DMS53 treated with DMSO at 0.1 percent for 48 hours (cell line): Measurements from ENCODE around the gene NSL1.
"Not testable (repeated sequence)": the region's sequence is repeated elsewhere in the genome, so short reads cannot be mapped to it uniquely, and the experiment has no call there.

Experiments
- DNase-seq: peaks from one replicate; lab custom pipeline; 2025; ENCODE audit not compliant: unreplicated experiment; lab: John Stamatoyannopoulos, UW

Gene NSL1

GRCh38 chr1:212752252-212752933 is 39.2 kb downstream of the NSL1 start:
- no peak for DNase-seq

DNA sequence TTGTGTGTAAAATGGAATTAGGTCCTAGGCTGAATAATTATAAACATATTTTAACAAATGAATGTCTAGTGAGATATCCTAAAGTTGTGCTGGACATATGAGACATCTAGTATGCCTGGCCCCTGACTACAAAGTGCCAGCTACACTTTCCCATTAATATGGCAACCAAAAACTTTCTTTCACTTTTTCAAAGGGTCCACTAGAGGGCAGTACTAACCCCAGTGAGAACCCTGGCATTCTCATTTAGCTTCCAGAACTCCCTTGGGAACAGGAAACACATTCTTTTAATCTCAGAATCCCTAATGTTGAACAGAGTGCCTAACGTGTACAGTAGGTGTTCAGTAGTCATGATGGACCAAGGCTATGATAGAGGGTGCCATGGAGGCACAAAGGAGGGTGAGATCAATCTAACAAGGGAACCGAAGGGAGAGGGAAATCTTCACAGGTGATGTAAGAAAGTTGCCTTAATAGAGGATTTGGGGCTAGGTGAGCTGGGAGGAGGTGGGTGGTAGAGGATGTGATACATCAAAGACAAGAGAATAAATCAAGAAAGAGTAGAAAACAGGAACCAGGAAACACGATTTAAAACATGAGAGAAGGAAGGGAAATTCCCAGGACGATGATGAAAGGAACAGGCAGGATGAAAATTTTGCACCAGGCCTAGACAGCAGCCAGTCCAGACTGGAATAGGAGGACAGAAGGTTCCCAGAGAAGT is 41.6 kb downstream of the NSL1 start:
- DNase-seq: peak; percentile 73

DNA sequence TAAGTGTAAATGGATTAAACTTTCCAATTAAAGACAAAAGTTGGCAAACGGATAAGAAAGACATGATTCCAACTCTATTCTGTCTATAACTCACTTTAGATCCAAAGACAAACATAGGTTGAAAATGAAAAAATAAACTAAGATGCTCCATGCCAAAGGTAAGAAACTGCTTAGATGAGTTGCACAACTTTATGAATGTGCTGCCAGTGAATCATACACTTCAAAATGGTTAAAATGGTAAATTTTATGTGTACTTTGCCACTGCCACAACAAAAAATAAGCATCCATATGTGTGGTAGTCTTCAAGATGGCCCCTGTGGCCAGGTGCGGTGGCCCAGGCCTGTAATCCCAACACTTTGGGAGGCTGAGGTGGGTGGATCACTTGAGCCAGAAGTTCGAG is 45.0 kb downstream of the NSL1 start:
- no peak for DNase-seq

DNA sequence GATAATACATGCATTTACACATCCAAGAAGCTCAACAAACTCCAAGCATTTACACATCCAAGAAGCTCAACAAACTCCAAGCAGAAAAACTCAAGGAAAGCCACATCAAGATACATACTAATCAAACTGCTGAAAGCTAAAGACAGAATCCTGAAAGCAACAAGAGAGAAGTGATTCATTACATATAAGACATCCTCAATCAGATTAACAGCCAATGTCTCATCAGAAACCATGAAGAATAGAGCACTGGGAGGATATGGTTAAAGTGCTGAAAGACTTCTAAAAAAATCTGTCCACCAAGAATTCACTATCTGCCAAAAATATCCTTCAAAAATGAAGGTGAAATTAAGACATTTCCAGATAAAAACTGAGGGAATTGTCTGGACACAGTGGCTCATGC is 46.3 kb downstream of the NSL1 start:
- DNase-seq: no peak

GRCh38 chr1:212743901-212744475 is 47.6 kb downstream of the NSL1 start:
- no peak for DNase-seq

GRCh38 chr1:212738330-212738729 is 53.2 kb downstream of the NSL1 start:
- DNase-seq: no peak

- no peak for DNase-seq
Observed at GRCh38 chr1:212737559-212737958, 54.0 kb downstream of the NSL1 start.

GRCh38 chr1:212733109-212733508 is 58.5 kb downstream of the NSL1 start:
- no peak for DNase-seq

DNA sequence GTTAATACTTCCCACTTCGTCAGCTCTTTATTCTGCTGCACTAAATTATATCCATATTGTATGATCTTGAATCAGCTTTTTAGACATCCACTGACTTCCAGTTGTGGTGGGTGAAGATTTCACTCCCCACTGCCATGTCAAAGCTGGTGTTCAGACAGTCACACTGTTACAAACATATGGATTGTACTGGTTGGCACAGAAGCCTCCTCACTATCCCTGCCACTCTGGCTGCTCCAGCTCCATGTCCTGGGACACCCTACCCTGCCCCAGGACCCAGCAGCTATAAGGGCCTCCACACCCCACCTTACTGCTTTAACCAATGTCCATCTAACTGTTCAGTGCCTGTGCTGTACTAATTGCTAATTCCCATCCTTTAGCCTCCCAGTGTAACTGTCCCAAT is 59.9 kb downstream of the NSL1 start:
- DNase-seq: no peak

DNA sequence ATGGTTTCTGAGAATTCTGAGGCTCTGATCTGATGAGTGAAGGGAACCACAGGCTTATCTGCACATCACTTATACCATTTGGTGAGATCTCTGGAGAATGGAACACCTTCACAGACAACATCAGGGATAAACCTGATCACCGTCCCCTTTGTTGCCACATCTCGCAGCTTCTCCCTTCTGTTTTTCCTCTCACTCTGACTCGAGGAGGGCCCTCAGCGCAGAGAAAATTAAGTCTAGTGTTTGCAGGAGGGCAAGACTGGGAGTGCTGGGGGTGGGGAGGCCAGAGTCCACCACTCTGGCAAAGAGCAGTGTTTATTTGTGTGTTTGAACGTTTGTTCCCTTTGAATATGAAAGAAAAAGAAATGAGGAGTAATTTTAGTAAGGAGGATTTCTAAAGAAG is 63.0 kb downstream of the NSL1 start:
- DNase-seq: no peak

DNA sequence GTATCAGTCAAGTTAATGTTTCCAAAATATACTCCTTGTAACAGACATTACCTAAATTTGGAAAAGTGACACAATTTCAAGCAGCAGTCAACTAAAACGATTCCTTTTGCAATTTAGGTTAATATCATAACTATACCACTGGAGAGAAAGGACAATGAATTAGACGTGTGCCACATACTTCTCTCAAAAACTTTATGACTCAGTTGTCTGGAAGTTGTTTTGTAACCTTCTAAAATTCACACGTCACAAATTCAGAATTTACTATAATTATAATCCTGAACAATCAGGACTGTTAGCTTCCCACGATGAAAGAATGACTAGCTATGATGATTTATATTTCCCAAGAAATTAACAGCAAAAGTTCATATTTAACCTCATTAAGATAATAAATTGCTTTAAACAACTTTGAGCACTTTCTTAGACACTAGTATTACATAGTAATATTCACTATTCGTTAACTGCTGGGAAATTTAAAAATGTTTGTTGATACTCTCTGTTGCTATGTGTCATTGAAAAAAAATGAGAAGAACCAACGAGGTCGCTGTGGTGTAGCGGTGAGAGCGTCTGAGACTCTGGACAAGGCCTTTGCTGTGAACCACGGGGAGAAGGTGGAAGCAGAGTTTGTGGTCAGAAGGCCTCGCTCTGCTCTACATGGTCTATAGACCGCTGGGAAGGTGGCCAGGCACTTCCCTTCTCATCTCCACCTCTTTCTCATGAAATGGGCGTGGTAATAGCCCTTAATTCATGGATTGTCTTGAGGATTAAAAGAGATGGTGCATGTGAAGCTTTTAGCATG is 64.0 kb downstream of the NSL1 start:
- DNase-seq: no peak

DNA sequence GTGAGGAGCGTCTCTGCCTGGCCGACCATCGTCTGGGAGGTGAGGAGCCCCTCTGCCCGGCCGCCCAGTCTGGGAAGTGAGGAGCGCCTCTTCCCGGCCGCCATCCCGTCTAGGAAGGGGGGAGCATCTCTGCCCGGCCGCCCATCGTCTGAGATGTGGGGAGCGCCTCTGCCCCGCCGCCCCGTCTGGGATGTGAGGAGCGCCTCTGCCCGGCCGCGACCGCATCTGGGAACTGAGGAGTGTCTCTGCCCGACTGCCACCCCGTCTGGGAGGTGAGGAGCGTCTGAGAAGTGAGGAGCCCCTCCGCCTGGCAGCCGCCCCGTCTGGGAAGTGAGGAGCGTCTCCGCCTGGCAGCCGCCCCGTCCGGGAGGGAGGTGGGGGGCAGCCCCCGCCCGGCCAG is 66.9 kb downstream of the NSL1 start:
- not testable (repeated sequence) for DNase-seq

DNA sequence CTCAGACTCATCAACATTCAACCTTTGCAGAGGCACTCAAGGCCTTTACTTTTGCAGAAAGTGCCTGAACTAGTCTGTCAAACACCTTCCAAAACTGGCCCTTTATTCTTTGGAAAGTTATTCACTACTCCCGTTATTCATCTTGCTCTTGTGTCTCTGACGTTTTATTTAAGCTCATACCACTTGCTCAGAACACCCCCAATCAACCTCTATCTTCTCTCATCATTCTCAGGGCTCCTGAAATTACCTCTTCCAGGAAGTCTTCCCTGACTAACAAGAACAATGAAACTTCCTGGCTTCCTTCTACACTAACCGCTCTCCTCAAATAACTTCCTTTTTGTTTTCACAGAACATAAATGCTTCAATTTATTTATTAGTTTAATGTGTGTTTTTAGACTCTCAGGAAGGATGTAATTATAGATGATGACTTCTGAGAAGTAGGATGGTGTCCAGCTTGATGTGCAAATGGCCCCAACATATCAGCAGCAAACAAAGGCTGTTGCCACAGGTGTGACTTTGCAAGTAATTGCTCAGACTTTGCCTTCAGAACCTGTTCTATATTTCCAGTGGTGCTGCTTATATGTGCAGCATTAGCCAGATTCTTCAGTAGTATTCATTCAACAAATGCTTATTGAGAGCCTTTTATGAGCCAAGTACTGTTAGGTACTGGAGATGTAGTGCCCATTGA is 69.2 kb downstream of the NSL1 start:
- no peak for DNase-seq

- DNase-seq: peak; percentile 90
Observed at GRCh38 chr1:212721388-212722247, 70.0 kb downstream of the NSL1 start.

DNA sequence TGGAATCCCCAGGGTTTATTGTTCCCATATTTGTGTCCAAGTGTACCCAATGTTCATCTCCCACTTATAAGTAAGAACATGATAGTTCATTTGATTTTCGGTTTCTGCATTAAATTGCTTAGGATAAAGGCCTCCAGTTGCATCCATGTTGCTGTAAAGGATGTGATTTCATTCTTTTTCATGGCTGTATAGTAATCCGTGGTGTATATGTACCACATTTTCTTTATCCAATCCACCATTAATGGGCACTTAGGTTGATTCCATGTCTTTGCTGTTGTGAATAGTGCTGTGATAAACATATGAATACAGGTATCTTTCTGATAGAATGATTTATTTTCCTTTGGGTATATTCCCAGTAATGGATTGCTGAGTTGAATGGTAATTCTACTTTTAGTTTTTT is 71.9 kb downstream of the NSL1 start:
- no peak for DNase-seq

DNA sequence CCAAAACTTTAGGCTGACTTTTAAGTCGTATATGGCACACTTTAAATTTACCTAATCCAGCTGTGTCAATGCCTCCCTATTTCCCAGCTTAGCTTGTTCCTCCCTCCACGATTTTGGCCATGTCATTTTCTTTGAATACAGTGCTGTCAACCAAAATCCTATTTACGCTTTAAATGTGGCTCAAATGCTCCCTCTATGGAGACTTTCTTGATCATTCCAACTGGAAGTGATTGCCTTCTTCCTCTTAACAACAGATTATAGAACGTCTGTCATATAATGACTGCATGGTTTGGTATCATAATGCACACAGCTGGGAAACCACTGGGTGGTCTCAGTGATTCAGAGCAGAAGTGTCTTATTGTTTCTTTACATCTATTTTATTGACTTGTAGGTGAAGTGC is 73.1 kb downstream of the NSL1 start:
- DNase-seq: no peak

GRCh38 chr1:212716161-212716560 is 75.4 kb downstream of the NSL1 start:
- no peak for DNase-seq

DNA sequence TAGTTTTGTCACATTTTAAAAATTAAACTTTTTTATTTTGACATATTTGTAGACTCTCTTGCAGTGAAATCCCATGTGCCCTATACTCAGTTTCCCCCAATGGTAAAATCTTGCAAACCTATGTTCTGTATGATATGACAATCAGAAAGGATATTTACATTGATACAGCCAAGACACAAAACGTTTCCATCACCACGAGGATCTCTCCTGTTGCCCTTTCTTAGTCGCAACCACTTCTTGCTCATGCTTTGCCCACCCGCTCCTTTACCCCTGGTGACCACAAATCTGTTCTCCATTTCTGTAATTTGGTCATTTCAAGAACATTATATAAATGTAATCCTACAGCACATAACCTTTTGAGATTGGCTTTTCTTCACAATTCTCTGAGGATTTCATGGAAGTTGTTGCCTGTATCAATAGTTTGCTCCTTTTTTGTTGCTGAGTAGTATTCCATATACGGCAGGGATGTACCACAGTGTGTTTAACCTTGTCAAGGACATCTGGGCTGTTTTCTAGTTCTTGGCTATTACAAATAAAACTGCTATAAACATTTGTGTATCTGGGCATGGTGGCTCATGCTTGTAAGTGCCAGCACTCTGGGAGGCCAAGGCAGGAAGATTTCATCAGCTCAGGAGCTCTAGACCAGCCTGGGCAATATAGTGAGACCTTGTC is 78.0 kb downstream of the NSL1 start:
- no peak for DNase-seq

GRCh38 chr1:212712451-212713303 is 78.9 kb downstream of the NSL1 start:
- no peak for DNase-seq
